ENCODE measurements around the gene TGFBR2.
A peak's percentile ranks its signal among the peaks of the same experiment; 100 is the strongest.

TGFBR2 gene

DNA sequence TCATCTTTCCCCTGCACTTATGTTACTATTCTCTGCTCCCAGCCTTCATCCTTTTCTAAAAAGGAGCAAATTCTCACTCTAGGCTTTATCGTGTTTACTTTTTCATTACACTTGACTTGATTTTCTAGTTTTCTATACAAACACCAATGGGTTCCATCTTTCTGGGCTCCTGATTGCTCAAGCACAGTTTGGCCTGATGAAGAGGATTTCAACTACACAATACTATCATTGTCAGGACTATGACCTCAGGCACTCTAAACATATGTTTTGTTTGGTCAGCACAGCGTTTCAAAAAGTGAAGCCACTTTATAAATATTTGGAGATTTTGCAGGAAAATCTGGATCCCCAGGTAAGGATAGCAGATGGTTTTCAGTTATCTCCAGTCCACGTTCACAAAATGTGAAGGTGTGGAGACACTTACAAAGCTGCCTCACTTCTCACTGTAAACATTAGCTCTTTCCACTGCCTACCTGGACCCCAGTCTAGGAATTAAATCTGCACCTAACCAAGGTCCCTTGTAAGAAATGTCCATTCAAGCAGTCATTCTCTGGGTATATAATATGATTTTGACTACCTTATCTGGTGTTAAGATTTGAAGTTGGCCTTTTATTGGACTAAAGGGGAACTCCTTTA lies 86.2 kb downstream of the TGFBR2 start:
- DNase-seq (ENCODE audit: low read depth in 3 of 3) = no peak

DNA sequence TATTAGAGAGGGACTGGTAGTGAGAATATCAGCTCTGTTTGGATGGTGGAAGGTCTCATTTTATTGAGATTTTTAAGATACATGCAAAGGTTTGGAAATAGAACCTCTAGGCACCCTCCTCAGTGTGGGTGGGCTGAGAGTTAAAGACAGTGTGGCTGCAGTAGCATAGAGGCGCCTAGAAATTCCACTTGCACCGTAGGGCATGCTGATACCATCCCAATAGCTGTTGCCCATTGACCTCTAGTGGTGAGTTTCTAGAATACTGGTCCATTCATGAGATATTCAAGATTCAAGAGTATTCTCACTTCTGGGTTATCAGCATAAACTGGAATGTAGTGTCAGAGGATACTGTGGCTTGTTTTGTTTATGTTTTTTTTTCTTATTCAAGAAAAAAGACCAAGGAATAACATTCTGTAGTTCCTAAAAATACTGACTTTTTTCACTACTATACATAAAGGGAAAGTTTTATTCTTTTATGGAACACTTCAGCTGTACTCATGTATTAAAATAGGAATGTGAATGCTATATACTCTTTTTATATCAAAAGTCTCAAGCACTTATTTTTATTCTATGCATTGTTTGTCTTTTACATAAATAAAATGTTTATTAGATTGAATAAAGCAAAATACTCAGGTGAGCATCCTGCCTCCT lies 87.2 kb downstream of the TGFBR2 start:
- DNase-seq (ENCODE audit: low read depth in 3 of 3) = peak in 2 of 3 experiments; percentile 20 to 32

DNA sequence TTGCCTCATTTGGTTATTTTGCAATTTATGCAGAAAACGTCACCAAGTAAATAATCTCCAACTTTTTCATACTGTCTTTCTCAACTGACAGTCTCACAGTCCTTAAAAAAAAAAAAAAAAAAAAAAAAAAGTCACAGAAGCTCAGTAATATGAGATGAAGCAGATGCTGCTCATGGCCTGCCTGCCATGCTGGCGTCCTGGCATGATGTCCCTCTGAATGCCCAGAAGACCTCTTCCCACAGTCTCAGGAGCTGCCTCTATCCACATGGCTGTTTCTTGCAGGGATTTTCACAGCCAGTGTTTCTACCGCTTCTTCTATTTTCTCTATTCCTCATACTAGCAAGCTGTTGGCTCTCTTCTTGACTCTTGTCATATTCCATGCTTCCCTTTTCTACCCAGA lies 87.7 kb downstream of the TGFBR2 start:
- no peak for DNase-seq (ENCODE audit: low read depth in 3 of 3)

DNA sequence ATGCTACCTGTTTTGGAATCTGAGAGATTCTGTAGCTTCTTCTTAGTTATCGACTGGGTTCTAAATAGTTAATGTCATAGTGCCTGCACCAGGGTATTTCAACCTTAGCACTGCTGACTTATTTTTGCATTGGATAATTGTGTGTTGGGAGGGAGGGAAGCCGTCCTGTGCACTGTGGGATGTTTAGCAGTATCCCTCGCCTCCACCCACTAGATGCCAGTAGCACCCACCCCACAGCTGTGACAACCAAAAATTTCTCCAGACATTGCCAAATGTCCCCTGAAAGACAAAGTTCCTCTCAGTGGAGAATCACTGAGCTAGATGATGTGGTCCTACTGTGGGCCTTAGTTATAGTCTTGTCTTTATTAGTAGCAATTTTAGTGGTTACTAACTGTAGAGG lies 88.3 kb downstream of the TGFBR2 start:
- no peak for DNase-seq (ENCODE audit: low read depth in 3 of 3)

GRCh38 chr3:30695302-30696061 lies 89.1 kb downstream of the TGFBR2 start:
- DNase-seq (ENCODE audit: low read depth in 3 of 3) = no peak

- no peak for DNase-seq (ENCODE audit: low read depth in 3 of 3)
Measured at GRCh38 chr3:30696403-30696819, 90.0 kb downstream of the TGFBR2 start.

DNA sequence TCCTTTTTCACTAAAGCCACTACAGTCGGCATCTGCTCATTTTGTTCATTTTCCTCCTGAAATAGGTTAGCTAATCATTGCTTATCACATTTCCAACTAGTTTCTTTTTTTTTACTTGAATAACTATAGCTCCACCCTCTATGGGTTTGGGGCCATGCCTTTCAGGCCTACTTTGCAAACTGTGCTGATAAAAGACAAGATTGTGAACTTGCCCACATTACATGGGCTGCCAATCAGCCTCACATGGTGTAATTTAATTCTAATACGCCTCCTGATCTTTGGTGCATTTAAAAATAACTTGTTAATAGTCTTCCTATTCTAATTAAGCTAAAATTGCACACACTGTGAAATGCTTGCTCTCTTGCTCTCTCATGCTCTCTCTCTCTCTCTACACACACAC lies 90.5 kb downstream of the TGFBR2 start:
- DNase-seq (ENCODE audit: low read depth in 3 of 3) = no peak

DNA sequence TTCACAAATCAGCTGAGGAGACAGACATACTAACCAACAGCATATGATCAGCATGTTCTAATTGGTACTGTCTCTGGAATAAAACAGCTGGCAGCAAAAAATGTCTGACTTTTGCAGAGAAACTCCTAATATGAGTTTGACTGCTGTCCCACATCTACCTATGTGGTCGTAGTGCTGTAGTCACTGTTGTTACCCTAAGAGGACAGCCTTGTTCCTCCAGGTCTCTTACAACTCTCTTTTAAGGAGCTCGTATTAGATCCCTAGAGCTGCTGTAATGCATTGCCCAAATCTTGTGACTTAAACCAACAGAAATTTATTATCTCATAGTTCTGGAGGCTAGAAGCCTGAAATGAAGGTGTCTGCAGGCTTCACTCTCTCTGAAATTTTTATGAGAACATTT lies 92.1 kb downstream of the TGFBR2 start:
- no peak for DNase-seq (ENCODE audit: low read depth in 3 of 3)

- no peak for DNase-seq (ENCODE audit: low read depth in 3 of 3)
Measured at GRCh38 chr3:30699927-30700326, 93.5 kb downstream of the TGFBR2 start.

DNA sequence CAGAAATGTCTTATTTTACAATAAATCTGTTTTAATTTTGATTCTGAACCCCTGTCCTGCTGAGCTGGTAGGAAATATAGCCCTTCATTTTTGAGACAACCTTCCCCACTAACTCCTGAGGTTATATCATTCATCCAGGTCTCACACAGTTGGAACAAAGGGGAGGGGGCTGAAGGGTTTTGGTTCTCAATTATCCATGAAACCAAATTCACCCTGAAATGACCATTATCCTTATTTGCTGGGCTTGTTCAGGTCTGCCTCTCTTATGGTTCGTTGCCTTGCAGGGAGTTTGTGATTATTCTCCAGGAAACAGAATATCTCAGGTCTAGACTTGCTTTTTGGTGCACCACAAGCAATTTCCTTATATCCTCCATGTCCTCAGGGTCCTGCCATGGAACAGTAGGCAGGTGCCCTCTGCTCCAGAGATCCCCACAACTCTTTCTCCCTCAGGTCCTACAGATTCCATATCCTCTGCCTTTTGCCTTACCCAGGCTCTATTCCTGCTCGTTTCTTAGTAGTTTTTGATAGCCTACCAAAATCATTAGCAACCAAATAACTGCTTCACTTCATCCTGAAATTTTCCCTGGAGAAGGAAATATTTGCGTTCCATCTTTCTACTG lies 94.4 kb downstream of the TGFBR2 start:
- DNase-seq (ENCODE audit: low read depth in 3 of 3) = no peak

GRCh38 chr3:30702038-30702827 lies 95.8 kb downstream of the TGFBR2 start:
- no peak for DNase-seq (ENCODE audit: low read depth in 3 of 3)

GRCh38 chr3:30702828-30703397 lies 96.5 kb downstream of the TGFBR2 start:
- DNase-seq (ENCODE audit: low read depth in 3 of 3) = no peak

DNA sequence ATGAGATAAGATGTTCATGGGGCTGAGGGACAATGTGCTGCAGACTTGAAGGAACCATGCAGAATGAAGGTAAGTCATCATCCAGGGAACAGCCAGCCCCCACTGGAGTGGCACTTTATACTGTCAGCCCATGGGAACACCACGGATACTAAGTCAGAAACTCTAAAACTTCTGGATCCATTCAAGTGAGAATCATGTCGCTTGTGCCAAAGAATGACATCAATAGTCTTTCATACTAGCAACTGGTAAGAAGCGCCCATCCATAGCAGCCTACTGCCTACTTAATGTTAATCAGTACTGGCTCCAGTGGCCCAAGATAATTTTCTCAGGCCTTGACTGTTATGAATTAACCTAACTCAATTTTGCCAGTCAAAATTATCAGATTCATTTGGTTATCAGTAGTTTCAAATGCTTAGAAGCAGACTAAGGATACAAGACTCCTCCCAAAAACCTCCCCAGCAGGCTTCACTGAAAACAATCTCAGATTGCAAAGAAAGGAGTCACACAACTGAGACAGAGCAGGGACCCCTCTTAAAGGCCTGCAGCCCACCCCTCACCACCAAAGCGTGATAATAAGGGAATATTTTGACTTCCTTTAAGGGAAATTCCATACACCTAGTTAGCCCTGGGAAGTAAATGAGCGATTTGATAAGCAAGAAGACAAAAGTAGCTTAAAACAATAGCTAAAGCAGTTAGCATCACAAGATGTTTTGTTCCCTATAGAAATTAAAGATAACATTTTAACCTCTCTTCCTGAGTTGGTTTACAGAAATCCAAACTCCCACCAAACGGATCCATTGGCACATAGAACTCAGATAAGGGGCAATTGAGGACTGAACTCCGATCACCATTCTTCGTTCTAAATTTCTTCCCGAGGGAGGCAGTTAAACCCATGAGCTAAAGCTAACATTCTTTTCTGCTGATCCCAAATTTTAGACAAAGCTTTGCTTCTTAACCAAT lies 98.8 kb downstream of the TGFBR2 start:
- no peak for DNase-seq (ENCODE audit: low read depth in 3 of 3)

- DNase-seq (ENCODE audit: low read depth in 3 of 3) = no peak
Measured at GRCh38 chr3:30707825-30708224, 101.4 kb downstream of the TGFBR2 start.

- DNase-seq (ENCODE audit: low read depth in 3 of 3) = no peak
Measured at GRCh38 chr3:30708472-30708871, 102.1 kb downstream of the TGFBR2 start.

GRCh38 chr3:30710017-30710416 lies 103.6 kb downstream of the TGFBR2 start:
- DNase-seq (ENCODE audit: low read depth in 3 of 3) = no peak

DNA sequence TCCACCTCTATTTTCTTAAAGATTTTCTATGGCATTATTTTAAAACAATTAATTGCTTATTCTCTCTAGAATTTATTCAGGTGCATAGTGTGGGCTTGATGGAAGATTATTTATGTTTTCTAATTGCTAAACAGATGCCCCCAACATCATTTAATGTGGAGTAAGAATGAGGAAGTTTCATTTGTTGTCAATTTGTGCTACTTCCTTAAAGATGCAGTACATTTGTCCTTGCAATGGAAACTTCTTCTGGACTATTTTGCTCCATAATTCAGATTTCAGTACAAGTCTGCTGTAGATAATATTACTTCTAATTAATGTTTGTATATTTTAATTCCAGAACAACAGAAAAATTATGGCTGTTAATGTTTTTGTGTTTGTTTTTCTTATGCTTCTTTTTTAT lies 104.8 kb downstream of the TGFBR2 start:
- no peak for DNase-seq (ENCODE audit: low read depth in 3 of 3)

DNA sequence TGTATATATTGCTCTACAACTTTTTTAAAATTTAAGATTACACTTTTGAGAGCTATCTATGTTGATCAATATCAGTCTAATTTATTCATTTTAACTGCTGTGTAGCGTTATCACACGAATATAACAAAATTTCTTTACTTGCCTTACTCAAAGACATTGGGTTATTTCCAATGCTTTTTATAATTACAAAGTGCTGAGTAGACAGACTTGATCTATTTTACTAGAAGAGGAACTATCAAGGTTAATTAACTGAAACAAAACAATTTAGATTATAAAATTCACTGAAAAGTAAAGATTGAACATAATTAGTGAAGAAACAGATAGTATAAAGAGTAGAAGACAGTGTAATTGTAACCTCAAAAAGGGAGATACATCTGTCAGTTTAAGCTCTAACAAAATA lies 105.5 kb downstream of the TGFBR2 start:
- DNase-seq (ENCODE audit: low read depth in 3 of 3) = no peak

DNA sequence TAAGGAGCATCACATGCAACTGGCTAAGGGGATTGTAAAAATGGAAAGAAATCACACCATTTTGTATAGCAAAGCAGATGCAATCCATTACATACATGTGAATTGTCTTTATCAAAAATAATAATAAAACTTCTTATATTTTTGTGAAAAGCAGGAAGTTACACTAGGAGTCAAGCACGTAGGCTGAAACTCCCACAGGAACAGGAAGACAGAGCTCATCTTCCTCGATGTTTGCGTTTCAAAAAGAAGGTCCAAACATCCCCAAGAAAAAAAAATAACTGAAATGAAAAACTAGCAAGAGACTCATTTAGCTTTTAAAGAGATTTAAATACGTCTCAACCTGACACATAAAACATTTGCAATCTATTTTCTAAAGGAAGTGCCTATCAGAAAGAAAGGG lies 106.6 kb downstream of the TGFBR2 start:
- no peak for DNase-seq (ENCODE audit: low read depth in 3 of 3)

GRCh38 chr3:30713885-30714503 lies 107.6 kb downstream of the TGFBR2 start:
- DNase-seq (ENCODE audit: low read depth in 3 of 3) = no peak
